ENCODE results near the gene CDH4. TPM values are rescaled to one million over a fixed set of nuclear protein-coding genes. Genes with fewer than 3 reads are reported as not detected.

Gene CDH4
- total RNA-seq, 1 experiment from 2014 or later: not detected

GRCh38 chr20:61780066-61780465 is 528.0 kb downstream of the CDH4 start:
- Histone ChIP-seq H3K4me3 (no peak overlapping the region), H3K79me2 (ENCODE audit: low read depth) (no peaks in the 10 kb centered on the region), H3K36me3 (ENCODE audit: low read depth) (no peaks in the 10 kb centered on the region), H3K27ac (no peak overlapping the region), H3K9me3 (ENCODE audit: insufficient read depth, low read depth) (no peaks in the 10 kb centered on the region), H3F3A (ENCODE audit: insufficient read depth, low read depth) (no peaks in the 10 kb centered on the region), H3K9me2 (ENCODE audit: insufficient read depth) (no peaks in the 10 kb centered on the region), H2AFZ (no peak overlapping the region), H3K27me3 (ENCODE audit: insufficient read depth, low read depth) (peaks cover 87% of the 10 kb centered on the region), H3K4me1 (replicated peaks; ENCODE audit: insufficient read depth) (no peaks in the 10 kb centered on the region), H3K4me2 (no peak overlapping the region), H4K20me1 (ENCODE audit: insufficient read depth) (no peaks in the 10 kb centered on the region)
- CTCF ChIA-PET: no interaction called here
- intact Hi-C loops (cut with micrococcal nuclease; ENCODE audit: unreplicated experiment): no loop called here
- no TSS peak for BruUV-seq (replicated peaks)
- POLR2A ChIA-PET (ENCODE audit: unreplicated experiment): no interaction called here
- no peak for TF ChIP-seq CTCF (conservative IDR thresholded peaks at IDR 0.05)
- no peak for TF ChIP-seq EZH2 (IDR thresholded peaks at IDR 0.05; ENCODE audit: low read depth)
- DNase-seq: no peak

- H3K9me3 ChIP-seq (ENCODE audit: insufficient read depth, low read depth): no peaks in the 10 kb centered on the region
- no peaks in the 10 kb centered on the region for H3K36me3 ChIP-seq (ENCODE audit: low read depth)
- no peak overlapping the region for H3K4me3 ChIP-seq
- BruUV-seq (replicated peaks): no TSS peak
- no peaks in the 10 kb centered on the region for H3K9me2 ChIP-seq (ENCODE audit: insufficient read depth)
- H3K27ac ChIP-seq: no peak overlapping the region
- no peaks in the 10 kb centered on the region for H3K4me1 ChIP-seq (replicated peaks; ENCODE audit: insufficient read depth)
- DNase-seq: no peak
- H3K79me2 ChIP-seq (ENCODE audit: low read depth): no peaks in the 10 kb centered on the region
- ChIA-PET CTCF (no interaction called here), POLR2A (ENCODE audit: unreplicated experiment) (no interaction called here)
- H4K20me1 ChIP-seq (ENCODE audit: insufficient read depth): peaks cover 4% of the 10 kb centered on the region; the same call in 1 of the 2 replicates
- H3F3A ChIP-seq (ENCODE audit: insufficient read depth, low read depth): no peaks in the 10 kb centered on the region
- TF ChIP-seq EZH2 (IDR thresholded peaks at IDR 0.05; ENCODE audit: low read depth): no peak
- no peak for TF ChIP-seq CTCF (conservative IDR thresholded peaks at IDR 0.05)
- H2AFZ ChIP-seq: no peak overlapping the region
- H3K27me3 ChIP-seq (ENCODE audit: insufficient read depth, low read depth): peaks cover 90% of the 10 kb centered on the region
- intact Hi-C loops (cut with micrococcal nuclease; ENCODE audit: unreplicated experiment): no loop called here
- no peak overlapping the region for H3K4me2 ChIP-seq
These were observed 532.9 kb downstream of the CDH4 start for GRCh38 chr20:61784801-61785566.

- Histone ChIP-seq H3K79me2 (ENCODE audit: low read depth) (no peaks in the 10 kb centered on the region), H2AFZ (no peak overlapping the region), H3F3A (ENCODE audit: insufficient read depth, low read depth) (no peaks in the 10 kb centered on the region), H3K9me2 (ENCODE audit: insufficient read depth) (no peaks in the 10 kb centered on the region), H3K4me3 (no peak overlapping the region), H3K36me3 (ENCODE audit: low read depth) (no peaks in the 10 kb centered on the region), H3K4me1 (replicated peaks; ENCODE audit: insufficient read depth) (no peaks in the 10 kb centered on the region), H3K27me3 (ENCODE audit: insufficient read depth, low read depth) (peaks cover 90% of the 10 kb centered on the region), H3K27ac (no peak overlapping the region), H3K9me3 (ENCODE audit: insufficient read depth, low read depth) (no peaks in the 10 kb centered on the region), H3K4me2 (no peak overlapping the region), H4K20me1 (ENCODE audit: insufficient read depth) (peaks cover 4% of the 10 kb centered on the region; the same call in 1 of the 2 replicates)
- ChIA-PET CTCF (no interaction called here), POLR2A (ENCODE audit: unreplicated experiment) (no interaction called here)
- BruUV-seq (replicated peaks): no TSS peak
- no peak for TF ChIP-seq EZH2 (IDR thresholded peaks at IDR 0.05; ENCODE audit: low read depth)
- TF ChIP-seq CTCF (conservative IDR thresholded peaks at IDR 0.05): no peak
- DNase-seq: no peak
- intact Hi-C loops (cut with micrococcal nuclease; ENCODE audit: unreplicated experiment): no loop called here
These were observed 533.4 kb downstream of the CDH4 start for GRCh38 chr20:61785567-61785816.
